Tibial nerve (tissue), 4 donors: ENCODE data around the gene RHOC. TPM values are rescaled to one million over a fixed set of nuclear protein-coding genes. Genes with fewer than 3 reads are reported as not detected.

ENCODE experiments used
- DNase-seq, 2 donors: peaks; one replicate each; pipeline ENCODE4 v3.0.0-alpha.2; 2019; ENCODE audit warnings: low spot score in 2 of 2
- H3K27ac ChIP-seq, 4 donors: fragments of 200-600 bp; sonication (generic) in 3 of 4; one replicate each; pipeline ENCODE4 v1.5.1; 2017 to 2019; ENCODE audit warnings: mild to moderate bottlenecking in 1 of 4
- H3K27me3 ChIP-seq, 2 donors: fragments of 200-600 bp; sonication (generic) in 1 of 2; one replicate each; pipeline versions ENCODE4 v1.5.1 to v1.6.0; 2017 to 2019
- H3K36me3 ChIP-seq, 3 donors: fragments of 200-600 bp; sonication (generic); one replicate each; pipeline ENCODE4 v1.5.1; 2018 to 2019
- H3K4me1 ChIP-seq, 4 donors: fragments of 200-600 bp; sonication (generic) in 3 of 4; one replicate each; pipeline ENCODE4 v1.5.1; 2017 to 2019
- H3K4me3 ChIP-seq, 4 donors: fragments of 200-600 bp; sonication (generic) in 3 of 4; one replicate each; pipeline ENCODE4 v1.5.1; 2017 to 2019; ENCODE audit warnings: mild to moderate bottlenecking in 1 of 4, moderate library complexity in 1 of 4
- H3K9me3 ChIP-seq, 4 donors: fragments of 200-600 bp; sonication (generic) in 3 of 4; one replicate each; pipeline ENCODE4 v1.5.1; 2017 to 2019
- EP300 ChIP-seq, 2 donors: sonication (generic); formaldehyde crosslinking; IDR thresholded peaks; one replicate each; pipeline ENCODE4 v1.6.1; 2017; ENCODE audit warnings: antibody characterized with exemption in 2 of 2, mild to moderate bottlenecking in 1 of 2
- POLR2A ChIP-seq, 2 donors: fragments of 450-650 bp; IDR thresholded peaks; one replicate each; pipeline ENCODE4 v1.6.1; 2017; ENCODE audit warnings: antibody characterized with exemption in 2 of 2, mild to moderate bottlenecking in 2 of 2, moderate library complexity in 2 of 2
- WGBS, 2 donors: methylation state at CpG; one replicate each; pipeline ENCODE4 v1.1.5; 2018; 5-methylcytosine and 5-hydroxymethylcytosine counted together
- total RNA-seq, 4 donors: library from RNA; depleted of rRNA; stranded (reverse); fragments of >200 nt; gene quantifications; one replicate each; pipeline ENCODE4 v1.1.0, GENCODE V29; 2016
- TF ChIP-seq, protein P1 (sequence below), 5 experiments: fragments of 200-600 bp in 3 of 5; fragments of 450-650 bp in 2 of 5; sonication (generic) in 3 of 5; IDR thresholded peaks; one replicate each; pipeline ENCODE4 v1.5.1; 2016 to 2019; ENCODE audit warnings: antibody characterized with exemption in 5 of 5, mild to moderate bottlenecking in 3 of 5, moderate library complexity in 2 of 5

Gene RHOC
- total RNA-seq, 4 donors from 2014 or later: 225 to 297 (median 293) TPM

DNA sequence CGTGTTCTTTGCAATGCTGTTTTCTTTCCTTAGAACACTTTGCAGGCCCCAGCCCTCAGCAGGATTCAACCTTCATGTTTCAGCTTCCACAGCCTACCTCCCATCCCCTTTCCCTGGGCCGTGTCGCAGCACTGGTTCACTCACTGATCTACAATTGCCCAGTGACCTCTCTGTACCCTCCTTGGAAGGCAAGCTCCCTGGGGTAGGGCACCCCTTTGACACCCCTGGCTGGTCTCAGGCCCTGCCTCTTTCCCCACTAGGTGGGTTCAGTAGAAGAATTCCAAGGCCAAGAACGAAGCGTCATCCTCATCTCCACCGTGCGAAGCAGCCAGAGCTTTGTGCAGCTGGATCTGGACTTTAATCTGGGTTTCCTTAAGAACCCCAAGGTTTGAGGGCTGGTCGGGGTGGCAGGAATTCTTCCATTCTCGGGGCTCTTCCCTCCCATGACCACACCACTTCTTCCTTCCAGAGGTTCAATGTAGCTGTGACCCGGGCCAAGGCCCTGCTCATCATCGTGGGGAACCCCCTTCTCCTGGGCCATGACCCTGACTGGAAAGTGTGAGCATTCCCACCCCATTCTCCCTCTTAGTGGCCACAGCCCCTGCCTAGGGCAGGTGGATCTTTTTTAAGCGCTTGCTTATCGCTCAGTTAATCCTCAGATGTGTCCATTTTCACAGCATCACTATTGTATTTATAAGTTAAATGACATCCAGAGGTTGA, 7.3 kb downstream of the RHOC start:
- TF ChIP-seq, protein P1, sequence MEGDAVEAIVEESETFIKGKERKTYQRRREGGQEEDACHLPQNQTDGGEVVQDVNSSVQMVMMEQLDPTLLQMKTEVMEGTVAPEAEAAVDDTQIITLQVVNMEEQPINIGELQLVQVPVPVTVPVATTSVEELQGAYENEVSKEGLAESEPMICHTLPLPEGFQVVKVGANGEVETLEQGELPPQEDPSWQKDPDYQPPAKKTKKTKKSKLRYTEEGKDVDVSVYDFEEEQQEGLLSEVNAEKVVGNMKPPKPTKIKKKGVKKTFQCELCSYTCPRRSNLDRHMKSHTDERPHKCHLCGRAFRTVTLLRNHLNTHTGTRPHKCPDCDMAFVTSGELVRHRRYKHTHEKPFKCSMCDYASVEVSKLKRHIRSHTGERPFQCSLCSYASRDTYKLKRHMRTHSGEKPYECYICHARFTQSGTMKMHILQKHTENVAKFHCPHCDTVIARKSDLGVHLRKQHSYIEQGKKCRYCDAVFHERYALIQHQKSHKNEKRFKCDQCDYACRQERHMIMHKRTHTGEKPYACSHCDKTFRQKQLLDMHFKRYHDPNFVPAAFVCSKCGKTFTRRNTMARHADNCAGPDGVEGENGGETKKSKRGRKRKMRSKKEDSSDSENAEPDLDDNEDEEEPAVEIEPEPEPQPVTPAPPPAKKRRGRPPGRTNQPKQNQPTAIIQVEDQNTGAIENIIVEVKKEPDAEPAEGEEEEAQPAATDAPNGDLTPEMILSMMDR (IDR thresholded peaks at IDR 0.05): no peak
- TF ChIP-seq EP300 (IDR thresholded peaks at IDR 0.05): no peak
- TF ChIP-seq POLR2A (IDR thresholded peaks at IDR 0.05): no peak
- peaks cover 0 to 68% (median 61%) of the 10 kb centered on the region in 4 donors for H3K4me1 ChIP-seq
- no peaks in the 10 kb centered on the region for H3K27me3 ChIP-seq
- no peak overlapping the region for H3K4me3 ChIP-seq
- no peak for DNase-seq
- H3K36me3 ChIP-seq: peaks cover 3 to 58% (median 5%) of the 10 kb centered on the region in 3 donors
- H3K9me3 ChIP-seq: no peaks in the 10 kb centered on the region
- H3K27ac ChIP-seq: peak overlapping the region; percentile 81 to 100 (median 98)
- WGBS, 2 donors: 49 to 68% methylated on average over 9 to 13 of the region's 13 CpGs

- Histone ChIP-seq H3K4me1 (peaks cover 0 to 60% (median 53%) of the 10 kb centered on the region in 4 donors), H3K27ac (peak overlapping the region; percentile 81 to 100 (median 98)), H3K4me3 (no peak overlapping the region), H3K27me3 (no peaks in the 10 kb centered on the region), H3K36me3 (peaks cover 3 to 68% (median 5%) of the 10 kb centered on the region in 3 donors), H3K9me3 (no peaks in the 10 kb centered on the region)
- TF ChIP-seq, protein P1 (IDR thresholded peaks at IDR 0.05): no peak
- TF ChIP-seq EP300 (IDR thresholded peaks at IDR 0.05) (no peak), POLR2A (IDR thresholded peaks at IDR 0.05) (no peak)
- no peak for DNase-seq
- WGBS, 2 donors: 60 to 67% methylated on average over 9 to 17 of the region's 17 CpGs
Observed at GRCh38 chr1:112698366-112699310, 8.3 kb downstream of the RHOC start.

DNA sequence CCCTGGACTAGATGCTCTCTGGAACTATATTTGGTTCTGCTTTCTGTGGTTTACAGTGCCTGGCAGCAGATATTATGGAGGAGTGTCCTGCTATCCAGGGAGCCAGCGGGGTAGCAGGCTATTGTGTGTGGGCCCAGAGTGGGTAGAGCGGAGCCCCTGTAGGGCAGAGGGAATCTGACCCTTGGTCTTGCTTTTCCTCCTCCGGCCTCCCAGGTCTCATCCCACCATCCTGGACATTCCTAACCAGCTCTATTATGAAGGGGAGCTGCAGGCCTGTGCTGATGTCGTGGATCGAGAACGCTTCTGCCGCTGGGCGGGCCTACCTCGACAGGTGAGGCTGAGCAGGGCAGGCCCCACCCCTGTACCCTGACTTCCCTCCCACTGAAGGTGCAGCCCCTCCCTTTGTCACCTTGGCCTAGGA, 9.1 kb downstream of the RHOC start:
- H3K27me3 ChIP-seq: no peaks in the 10 kb centered on the region
- no peak overlapping the region for H3K4me3 ChIP-seq
- no peak for DNase-seq
- 87 to 91% methylated on average over 9 of the region's 9 CpGs for WGBS, 2 donors
- H3K9me3 ChIP-seq: no peaks in the 10 kb centered on the region
- H3K4me1 ChIP-seq: peaks cover 0 to 52% (median 46%) of the 10 kb centered on the region in 4 donors
- TF ChIP-seq, protein P1 (IDR thresholded peaks at IDR 0.05): no peak
- peaks cover 3 to 75% (median 7%) of the 10 kb centered on the region in 3 donors for H3K36me3 ChIP-seq
- peak overlapping the region; percentile 81 to 100 (median 98) for H3K27ac ChIP-seq

GRCh38 chr1:112696578-112697314, 10.2 kb downstream of the RHOC start:
- H3K36me3 ChIP-seq: peaks cover 0 to 77% (median 11%) of the 10 kb centered on the region in 3 donors
- peak overlapping the region in 2 of 4 donors; percentile 99 to 100 for H3K27ac ChIP-seq
- H3K9me3 ChIP-seq: no peaks in the 10 kb centered on the region
- no peak overlapping the region for H3K4me3 ChIP-seq
- H3K4me1 ChIP-seq: peaks cover 0 to 41% (median 36%) of the 10 kb centered on the region in 4 donors
- WGBS, 2 donors: 90 to 92% methylated on average over 7 of the region's 7 CpGs
- H3K27me3 ChIP-seq: no peaks in the 10 kb centered on the region
- DNase-seq: no peak
- TF ChIP-seq POLR2A (IDR thresholded peaks at IDR 0.05): no peak
- TF ChIP-seq, protein P1 (IDR thresholded peaks at IDR 0.05): no peak
- TF ChIP-seq EP300 (IDR thresholded peaks at IDR 0.05): no peak
